ENCODE data around the gene SP1. TPM values are rescaled to one million over a fixed set of nuclear protein-coding genes. Genes with fewer than 3 reads are reported as not detected.
"Not testable (repeated sequence)": the region's sequence is repeated elsewhere in the genome, so short reads cannot be mapped to it uniquely, and the experiment has no call there.

SP1 gene
- total RNA-seq, 1 donor: 45.3 TPM

- no peak for DNase-seq (ENCODE audit: low read depth)
- H3K4me3 ChIP-seq (ENCODE audit: low read depth, low read length): peak overlapping the region; percentile 68
- TF ChIP-seq, protein P1, sequence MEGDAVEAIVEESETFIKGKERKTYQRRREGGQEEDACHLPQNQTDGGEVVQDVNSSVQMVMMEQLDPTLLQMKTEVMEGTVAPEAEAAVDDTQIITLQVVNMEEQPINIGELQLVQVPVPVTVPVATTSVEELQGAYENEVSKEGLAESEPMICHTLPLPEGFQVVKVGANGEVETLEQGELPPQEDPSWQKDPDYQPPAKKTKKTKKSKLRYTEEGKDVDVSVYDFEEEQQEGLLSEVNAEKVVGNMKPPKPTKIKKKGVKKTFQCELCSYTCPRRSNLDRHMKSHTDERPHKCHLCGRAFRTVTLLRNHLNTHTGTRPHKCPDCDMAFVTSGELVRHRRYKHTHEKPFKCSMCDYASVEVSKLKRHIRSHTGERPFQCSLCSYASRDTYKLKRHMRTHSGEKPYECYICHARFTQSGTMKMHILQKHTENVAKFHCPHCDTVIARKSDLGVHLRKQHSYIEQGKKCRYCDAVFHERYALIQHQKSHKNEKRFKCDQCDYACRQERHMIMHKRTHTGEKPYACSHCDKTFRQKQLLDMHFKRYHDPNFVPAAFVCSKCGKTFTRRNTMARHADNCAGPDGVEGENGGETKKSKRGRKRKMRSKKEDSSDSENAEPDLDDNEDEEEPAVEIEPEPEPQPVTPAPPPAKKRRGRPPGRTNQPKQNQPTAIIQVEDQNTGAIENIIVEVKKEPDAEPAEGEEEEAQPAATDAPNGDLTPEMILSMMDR (IDR thresholded peaks at IDR 0.05; ENCODE audit: insufficient read depth, low read depth, low read length): no peak
Observed at GRCh38 chr12:53378724-53379388, 1.1 kb upstream of the SP1 start.

DNA sequence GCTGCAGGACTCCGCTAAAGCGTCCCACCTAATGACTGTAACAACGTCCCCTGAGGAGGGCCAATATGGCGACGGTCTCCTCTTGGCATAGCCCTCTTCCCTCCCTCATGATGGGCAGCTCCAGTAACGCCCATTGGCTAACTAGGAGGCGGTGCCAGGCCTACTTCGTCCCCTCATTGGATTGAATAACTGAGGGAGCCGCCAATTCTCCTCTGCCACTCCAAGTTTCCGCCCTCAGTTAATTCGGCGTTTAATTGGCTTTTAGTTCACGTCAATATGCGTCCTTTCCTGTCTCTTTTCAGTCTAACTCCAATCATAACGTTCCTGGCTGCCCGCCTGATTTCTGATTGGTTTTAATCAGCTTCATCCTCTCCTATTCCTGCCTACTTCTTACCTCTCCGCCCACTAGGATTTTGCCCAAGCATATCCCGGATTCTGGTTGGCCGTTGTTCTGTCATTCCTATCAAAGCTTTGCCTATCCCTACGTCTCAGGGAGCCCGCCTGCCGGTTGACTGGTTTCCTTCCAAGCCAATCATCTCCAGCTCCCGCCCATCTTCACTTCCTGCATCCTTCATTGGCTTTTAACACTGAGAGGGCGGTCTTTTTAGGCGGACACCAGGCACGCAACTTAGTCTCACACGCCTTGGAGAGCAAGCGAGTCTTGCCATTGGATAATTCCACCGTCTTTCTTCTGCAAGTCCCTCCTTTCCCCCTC lies 430 bp upstream of the SP1 start:
- TF ChIP-seq, protein P1 (IDR thresholded peaks at IDR 0.05; ENCODE audit: insufficient read depth, low read depth, low read length): no peak
- peak overlapping the region; percentile 68 for H3K4me3 ChIP-seq (ENCODE audit: low read depth, low read length)
- peak; percentile 100 for DNase-seq (ENCODE audit: low read depth)

- TF ChIP-seq, protein P1 (IDR thresholded peaks at IDR 0.05; ENCODE audit: insufficient read depth, low read depth, low read length): no peak
- peak; percentile 67 for DNase-seq (ENCODE audit: low read depth)
- peak overlapping the region; percentile 63 for H3K4me3 ChIP-seq (ENCODE audit: low read depth, low read length)
Observed at GRCh38 chr12:53380794-53381730, 1.1 kb downstream of the SP1 start.

DNA sequence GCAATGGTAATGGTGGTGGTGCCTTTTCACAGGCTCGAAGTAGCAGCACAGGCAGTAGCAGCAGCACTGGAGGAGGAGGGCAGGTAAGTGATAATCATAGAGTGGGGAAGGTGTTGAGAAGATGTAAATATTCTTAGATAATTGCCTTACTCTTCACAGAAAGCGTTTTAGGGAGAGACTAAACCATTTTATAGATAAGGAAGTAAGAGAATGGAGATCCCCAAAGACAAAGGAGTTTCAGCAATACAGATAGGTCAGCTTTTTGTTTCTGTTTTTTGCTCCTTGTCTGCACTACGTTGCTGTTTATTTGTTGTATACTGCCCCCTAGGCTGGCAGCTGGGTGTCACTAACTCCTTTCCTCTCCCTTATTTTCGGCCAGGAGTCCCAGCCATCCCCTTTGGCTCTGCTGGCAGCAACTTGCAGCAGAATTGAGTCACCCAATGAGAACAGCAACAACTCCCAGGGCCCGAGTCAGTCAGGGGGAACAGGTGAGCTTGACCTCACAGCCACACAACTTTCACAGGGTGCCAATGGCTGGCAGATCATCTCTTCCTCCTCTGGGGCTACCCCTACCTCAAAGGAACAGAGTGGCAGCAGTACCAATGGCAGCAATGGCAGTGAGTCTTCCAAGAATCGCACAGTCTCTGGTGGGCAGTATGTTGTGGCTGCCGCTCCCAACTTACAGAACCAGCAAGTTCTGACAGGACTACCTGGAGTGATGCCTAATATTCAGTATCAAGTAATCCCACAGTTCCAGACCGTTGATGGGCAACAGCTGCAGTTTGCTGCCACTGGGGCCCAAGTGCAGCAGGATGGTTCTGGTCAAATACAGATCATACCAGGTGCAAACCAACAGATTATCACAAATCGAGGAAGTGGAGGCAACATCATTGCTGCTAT lies 2.0 kb downstream of the SP1 start:
- peak overlapping the region; percentile 63 for H3K4me3 ChIP-seq (ENCODE audit: low read depth, low read length)
- TF ChIP-seq, protein P1 (IDR thresholded peaks at IDR 0.05; ENCODE audit: insufficient read depth, low read depth, low read length): peak; percentile 43

GRCh38 chr12:53383258-53383657 lies 3.3 kb downstream of the SP1 start:
- H3K4me3 ChIP-seq (ENCODE audit: low read depth, low read length): peak overlapping the region; percentile 50
- TF ChIP-seq, protein P1 (IDR thresholded peaks at IDR 0.05; ENCODE audit: insufficient read depth, low read depth, low read length): no peak
- DNase-seq (ENCODE audit: low read depth): no peak

More for the DNA sequence above, 2.0 kb downstream of the SP1 start:
- peak; percentile 69 for DNase-seq (ENCODE audit: low read depth)

DNA sequence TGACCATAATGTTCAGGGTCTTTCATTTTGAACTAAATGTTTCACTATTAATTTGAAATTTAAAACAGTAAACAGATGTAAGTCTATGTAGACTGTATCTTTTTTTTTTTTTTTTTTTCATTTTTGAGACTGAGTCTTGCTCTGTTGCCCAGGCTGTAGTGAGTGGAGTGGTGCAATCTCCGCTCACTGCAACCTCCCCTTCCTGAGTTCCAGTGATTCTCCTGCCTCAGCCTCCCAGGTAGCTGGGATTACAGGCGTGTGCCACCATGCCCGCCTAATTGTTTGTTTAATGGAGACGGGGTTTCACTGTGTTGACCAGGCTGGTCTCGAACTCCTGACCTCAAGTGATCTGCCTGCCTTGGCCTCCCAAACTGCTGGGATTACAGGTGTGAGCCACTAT lies 6.4 kb downstream of the SP1 start:
- DNase-seq (ENCODE audit: low read depth); H3K4me3 ChIP-seq (ENCODE audit: low read depth, low read length): not testable (repeated sequence)

All from fibroblast of villous mesenchyme (primary cell).